ENCODE measurements around the gene WFDC13.

The WFDC13 gene

GRCh38 chr20:45725134-45725533 lies 23.3 kb downstream of the WFDC13 start:
- Histone ChIP-seq H3K9me3 (ENCODE audit: control insufficient read depth in 1 of 2, low read length in 2 of 2) (no peaks in the 10 kb centered on the region), H3K27me3 (ENCODE audit: low read depth, low read length) (no peaks in the 10 kb centered on the region), H3K27ac (ENCODE audit: low read length) (no peak overlapping the region), H3K4me3 (ENCODE audit: low read depth in 1 of 2, low read length in 2 of 2) (no peak overlapping the region), H3K36me3 (ENCODE audit: control insufficient read depth in 1 of 2, insufficient read depth in 2 of 2, low read length in 2 of 2) (no peaks in the 10 kb centered on the region), H3K4me1 (ENCODE audit: control insufficient read depth in 1 of 2, insufficient read depth in 2 of 2, low read length in 2 of 2) (no peaks in the 10 kb centered on the region)

- Histone ChIP-seq H3K4me3 (ENCODE audit: low read depth in 1 of 2, low read length in 2 of 2) (no peak overlapping the region), H3K36me3 (ENCODE audit: control insufficient read depth in 1 of 2, insufficient read depth in 2 of 2, low read length in 2 of 2) (no peaks in the 10 kb centered on the region), H3K4me1 (ENCODE audit: control insufficient read depth in 1 of 2, insufficient read depth in 2 of 2, low read length in 2 of 2) (no peaks in the 10 kb centered on the region), H3K27me3 (ENCODE audit: low read depth, low read length) (no peaks in the 10 kb centered on the region), H3K27ac (ENCODE audit: low read length) (no peak overlapping the region), H3K9me3 (ENCODE audit: control insufficient read depth in 1 of 2, low read length in 2 of 2) (peaks cover 4 to 5% of the 10 kb centered on the region in 2 donors)
Observed at GRCh38 chr20:45727044-45727443, 25.2 kb downstream of the WFDC13 start.

- Histone ChIP-seq H3K4me3 (ENCODE audit: low read depth in 1 of 2, low read length in 2 of 2) (no peak overlapping the region), H3K4me1 (ENCODE audit: control insufficient read depth in 1 of 2, insufficient read depth in 2 of 2, low read length in 2 of 2) (no peaks in the 10 kb centered on the region), H3K27me3 (ENCODE audit: low read depth, low read length) (no peaks in the 10 kb centered on the region), H3K27ac (ENCODE audit: low read length) (no peak overlapping the region), H3K36me3 (ENCODE audit: control insufficient read depth in 1 of 2, insufficient read depth in 2 of 2, low read length in 2 of 2) (no peaks in the 10 kb centered on the region), H3K9me3 (ENCODE audit: control insufficient read depth in 1 of 2, low read length in 2 of 2) (peaks cover 4 to 8% of the 10 kb centered on the region in 2 donors)
Observed at GRCh38 chr20:45732199-45732598, 30.4 kb downstream of the WFDC13 start.

- H3K36me3 ChIP-seq (ENCODE audit: control insufficient read depth in 1 of 2, insufficient read depth in 2 of 2, low read length in 2 of 2), result no peaks in the 10 kb centered on the region
- H3K4me3 ChIP-seq (ENCODE audit: low read depth in 1 of 2, low read length in 2 of 2), result no peak overlapping the region
- H3K9me3 ChIP-seq (ENCODE audit: control insufficient read depth in 1 of 2, low read length in 2 of 2), result peaks cover 4 to 8% of the 10 kb centered on the region in 2 donors
- H3K27me3 ChIP-seq (ENCODE audit: low read depth, low read length), result no peaks in the 10 kb centered on the region
- H3K4me1 ChIP-seq (ENCODE audit: control insufficient read depth in 1 of 2, insufficient read depth in 2 of 2, low read length in 2 of 2), result no peaks in the 10 kb centered on the region
- no peak overlapping the region for H3K27ac ChIP-seq (ENCODE audit: low read length)
Observed at GRCh38 chr20:45735552-45735951, 33.7 kb downstream of the WFDC13 start.

GRCh38 chr20:45735988-45736387 lies 34.1 kb downstream of the WFDC13 start:
- H3K9me3 ChIP-seq (ENCODE audit: control insufficient read depth in 1 of 2, low read length in 2 of 2), result peaks cover 4 to 8% of the 10 kb centered on the region in 2 donors

GRCh38 chr20:45742596-45742995 lies 40.8 kb downstream of the WFDC13 start:
- no peaks in the 10 kb centered on the region for H3K36me3 ChIP-seq (ENCODE audit: control insufficient read depth in 1 of 2, insufficient read depth in 2 of 2, low read length in 2 of 2)

More at GRCh38 chr20:45735988-45736387, 34.1 kb downstream of the WFDC13 start:
- H3K27me3 ChIP-seq (ENCODE audit: low read depth, low read length), result no peaks in the 10 kb centered on the region
- H3K27ac ChIP-seq (ENCODE audit: low read length), result no peak overlapping the region
- H3K4me3 ChIP-seq (ENCODE audit: low read depth in 1 of 2, low read length in 2 of 2), result no peak overlapping the region
- no peaks in the 10 kb centered on the region for H3K36me3 ChIP-seq (ENCODE audit: control insufficient read depth in 1 of 2, insufficient read depth in 2 of 2, low read length in 2 of 2)
- H3K4me1 ChIP-seq (ENCODE audit: control insufficient read depth in 1 of 2, insufficient read depth in 2 of 2, low read length in 2 of 2), result no peaks in the 10 kb centered on the region

GRCh38 chr20:45745015-45745414 lies 43.2 kb downstream of the WFDC13 start:
- no peaks in the 10 kb centered on the region for H3K36me3 ChIP-seq (ENCODE audit: control insufficient read depth in 1 of 2, insufficient read depth in 2 of 2, low read length in 2 of 2)
- H3K27ac ChIP-seq (ENCODE audit: low read length), result no peak overlapping the region
- no peaks in the 10 kb centered on the region for H3K4me1 ChIP-seq (ENCODE audit: control insufficient read depth in 1 of 2, insufficient read depth in 2 of 2, low read length in 2 of 2)
- H3K9me3 ChIP-seq (ENCODE audit: control insufficient read depth in 1 of 2, low read length in 2 of 2), result no peaks in the 10 kb centered on the region
- H3K27me3 ChIP-seq (ENCODE audit: low read depth, low read length), result no peaks in the 10 kb centered on the region
- H3K4me3 ChIP-seq (ENCODE audit: low read depth in 1 of 2, low read length in 2 of 2), result no peak overlapping the region

More at GRCh38 chr20:45742596-45742995, 40.8 kb downstream of the WFDC13 start:
- Histone ChIP-seq H3K4me3 (ENCODE audit: low read depth in 1 of 2, low read length in 2 of 2) (no peak overlapping the region), H3K9me3 (ENCODE audit: control insufficient read depth in 1 of 2, low read length in 2 of 2) (no peaks in the 10 kb centered on the region), H3K27ac (ENCODE audit: low read length) (no peak overlapping the region), H3K4me1 (ENCODE audit: control insufficient read depth in 1 of 2, insufficient read depth in 2 of 2, low read length in 2 of 2) (no peaks in the 10 kb centered on the region), H3K27me3 (ENCODE audit: low read depth, low read length) (no peaks in the 10 kb centered on the region)

- H3K4me3 ChIP-seq (ENCODE audit: low read depth in 1 of 2, low read length in 2 of 2), result no peak overlapping the region
- H3K27me3 ChIP-seq (ENCODE audit: low read depth, low read length), result no peaks in the 10 kb centered on the region
- no peaks in the 10 kb centered on the region for H3K9me3 ChIP-seq (ENCODE audit: control insufficient read depth in 1 of 2, low read length in 2 of 2)
- no peaks in the 10 kb centered on the region for H3K36me3 ChIP-seq (ENCODE audit: control insufficient read depth in 1 of 2, insufficient read depth in 2 of 2, low read length in 2 of 2)
- no peaks in the 10 kb centered on the region for H3K4me1 ChIP-seq (ENCODE audit: control insufficient read depth in 1 of 2, insufficient read depth in 2 of 2, low read length in 2 of 2)
- H3K27ac ChIP-seq (ENCODE audit: low read length), result no peak overlapping the region
Observed at GRCh38 chr20:45751721-45752120, 49.9 kb downstream of the WFDC13 start.

GRCh38 chr20:45752746-45753145 lies 50.9 kb downstream of the WFDC13 start:
- no peak overlapping the region for H3K4me3 ChIP-seq (ENCODE audit: low read depth in 1 of 2, low read length in 2 of 2)
- H3K36me3 ChIP-seq (ENCODE audit: control insufficient read depth in 1 of 2, insufficient read depth in 2 of 2, low read length in 2 of 2), result no peaks in the 10 kb centered on the region
- no peaks in the 10 kb centered on the region for H3K27me3 ChIP-seq (ENCODE audit: low read depth, low read length)
- H3K4me1 ChIP-seq (ENCODE audit: control insufficient read depth in 1 of 2, insufficient read depth in 2 of 2, low read length in 2 of 2), result no peaks in the 10 kb centered on the region
- H3K9me3 ChIP-seq (ENCODE audit: control insufficient read depth in 1 of 2, low read length in 2 of 2), result no peaks in the 10 kb centered on the region
- no peak overlapping the region for H3K27ac ChIP-seq (ENCODE audit: low read length)

GRCh38 chr20:45758096-45758495 lies 56.3 kb downstream of the WFDC13 start:
- no peak overlapping the region for H3K27ac ChIP-seq (ENCODE audit: low read length)
- H3K27me3 ChIP-seq (ENCODE audit: low read depth, low read length), result no peaks in the 10 kb centered on the region
- H3K4me3 ChIP-seq (ENCODE audit: low read depth in 1 of 2, low read length in 2 of 2), result no peak overlapping the region
- no peaks in the 10 kb centered on the region for H3K36me3 ChIP-seq (ENCODE audit: control insufficient read depth in 1 of 2, insufficient read depth in 2 of 2, low read length in 2 of 2)
- no peaks in the 10 kb centered on the region for H3K4me1 ChIP-seq (ENCODE audit: control insufficient read depth in 1 of 2, insufficient read depth in 2 of 2, low read length in 2 of 2)
- H3K9me3 ChIP-seq (ENCODE audit: control insufficient read depth in 1 of 2, low read length in 2 of 2), result no peaks in the 10 kb centered on the region

Measured in muscle layer of duodenum (tissue), 2 donors.